Small intestine (tissue), 7 donors: ENCODE measurements around the gene TSPOAP1. TPM values are rescaled to one million over a fixed set of nuclear protein-coding genes. Genes with fewer than 3 reads are reported as not detected.
"Not testable (repeated sequence)": the region's sequence is repeated elsewhere in the genome, so short reads cannot be mapped to it uniquely, and the experiment has no call there.

ENCODE experiments used
- DNase-seq, 2 donors: peaks; one replicate each; pipeline versions ENCODE4 v3.0.0 to v3.0.0-alpha.2; 2013
- FAIRE-seq: peaks from 2 replicates; lab custom pipeline; 2012; peaks lifted over from hg19 to GRCh38; lab: Jason Lieb, UNC
- H3K27ac ChIP-seq, 3 donors: one replicate each; pipeline ENCODE4 v1.5.1; 2013; ENCODE audit warnings: low read length in 2 of 3, mild to moderate bottlenecking in 2 of 3, control low read depth in 1 of 3, inconsistent platforms in 1 of 3, low read depth in 1 of 3, moderate library complexity in 1 of 3
- H3K27me3 ChIP-seq, 3 donors: one replicate each; pipeline ENCODE4 v1.6.1; 2013; ENCODE audit warnings: low read length in 3 of 3, inconsistent platforms in 1 of 3; ENCODE audit not compliant: control insufficient read depth in 3 of 3, insufficient read depth in 3 of 3
- H3K36me3 ChIP-seq, 3 donors: one replicate each; pipeline ENCODE4 v1.6.1; 2013; ENCODE audit warnings: low read length in 3 of 3, inconsistent platforms in 1 of 3, low read depth in 1 of 3, mild to moderate bottlenecking in 1 of 3, moderate library complexity in 1 of 3; ENCODE audit not compliant: control insufficient read depth in 3 of 3, insufficient read depth in 2 of 3
- H3K4me1 ChIP-seq, 3 donors: one replicate each; pipeline ENCODE4 v1.6.1; 2013; ENCODE audit warnings: low read length in 2 of 3, inconsistent platforms in 1 of 3, low read depth in 1 of 3, mild to moderate bottlenecking in 1 of 3, moderate library complexity in 1 of 3; ENCODE audit not compliant: control insufficient read depth in 3 of 3, insufficient read depth in 2 of 3
- H3K4me3 ChIP-seq, 3 donors: one replicate each; pipeline ENCODE4 v1.5.1; 2013; ENCODE audit warnings: low read length in 3 of 3, control low read depth in 1 of 3, inconsistent platforms in 1 of 3, low read depth in 1 of 3, mild to moderate bottlenecking in 1 of 3, moderate library complexity in 1 of 3
- H3K9me3 ChIP-seq, 2 donors: one replicate each; pipeline ENCODE4 v1.6.1; 2013; ENCODE audit warnings: low read depth in 1 of 2, low read length in 1 of 2; ENCODE audit not compliant: control insufficient read depth in 2 of 2, insufficient read depth in 1 of 2
- WGBS, 3 donors: extraction: QIAGEN DNeasy Blood & Tissue Kit; methylation state at CpG; one replicate each; pipeline ENCODE4 v1.1.7; 2013; 5-methylcytosine and 5-hydroxymethylcytosine counted together
- polyA plus RNA-seq, 4 donors: library from polyadenylated mRNA; stranded (reverse) in 3 of 4; unstranded in 1 of 4; fragments of 200-250 nt in 3 of 4; fragments of 120-200 nt in 1 of 4; gene quantifications; one replicate each; pipeline versions ENCODE4 v1.2.1 to v1.2.3, GENCODE V29; 2013
- donor health status: healthy with polysubstance abuse.
- donor health status: control.
- donor health status: control.
- donor health status: Bipolar disorder and iron deficiency.
- donor health status: healthy.

The TSPOAP1 gene
- polyA plus RNA-seq, 4 donors, result 0.89 to 10.9 (median 2.6) TPM

DNA sequence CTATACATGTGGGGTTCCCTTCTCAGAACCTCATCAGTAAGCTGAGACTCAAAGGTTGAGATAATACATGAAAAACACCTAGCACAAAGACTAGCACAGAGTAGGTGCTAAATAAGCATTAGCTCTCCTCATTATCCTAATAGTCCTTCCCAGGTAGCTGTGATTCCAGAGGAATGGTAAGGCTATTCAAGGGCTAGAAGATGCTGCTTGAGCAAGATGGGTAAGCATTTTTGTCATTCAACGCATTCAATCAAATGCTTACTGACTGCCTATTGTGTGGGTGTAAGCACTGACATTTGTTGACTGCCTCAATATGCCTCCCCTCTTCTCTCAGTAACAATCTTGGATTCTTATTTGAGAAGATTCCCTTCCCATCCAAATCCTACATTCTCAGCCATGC, 19.4 kb upstream of the TSPOAP1 start:
- 78 to 91% (median 90%) methylated on average over 1 of the region's 1 CpG for WGBS, 3 donors
- Histone ChIP-seq H3K27me3 (no peaks in the 10 kb centered on the region), H3K4me1 (peaks cover 0 to 8% (median 3%) of the 10 kb centered on the region in 3 donors), H3K36me3 (peaks cover 13 to 59% (median 26%) of the 10 kb centered on the region in 3 donors), H3K9me3 (no peaks in the 10 kb centered on the region), H3K4me3 (no peak overlapping the region), H3K27ac (no peak overlapping the region)
- FAIRE-seq, result no peak
- no peak for DNase-seq

DNA sequence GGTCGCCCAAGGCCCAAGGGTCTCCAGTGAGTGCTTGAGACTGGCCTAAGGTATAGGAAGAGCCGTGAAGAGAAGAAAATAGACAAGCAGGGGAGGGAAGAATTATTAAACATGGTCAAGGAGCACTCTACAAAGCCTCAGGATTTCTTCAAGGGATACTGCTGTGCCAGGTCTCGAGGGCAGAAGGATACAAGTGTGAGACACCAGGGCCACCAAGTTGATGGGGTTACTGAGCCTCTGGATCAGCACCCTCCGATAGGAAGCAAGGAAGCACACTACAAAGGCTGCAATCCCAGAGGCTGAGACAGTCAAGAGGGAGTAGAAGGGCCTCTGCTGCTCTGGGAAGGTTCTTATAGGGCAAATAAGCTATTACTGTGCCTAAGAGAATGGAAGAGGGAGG, 16.9 kb upstream of the TSPOAP1 start:
- Histone ChIP-seq H3K27me3 (no peaks in the 10 kb centered on the region), H3K36me3 (peaks cover 13 to 60% (median 26%) of the 10 kb centered on the region in 3 donors), H3K9me3 (no peaks in the 10 kb centered on the region), H3K4me3 (no peak overlapping the region), H3K4me1 (no peaks in the 10 kb centered on the region), H3K27ac (no peak overlapping the region)
- WGBS, 3 donors, result 72 to 88% (median 87%) methylated on average over 4 of the region's 4 CpGs
- DNase-seq, result no peak
- no peak for FAIRE-seq

DNA sequence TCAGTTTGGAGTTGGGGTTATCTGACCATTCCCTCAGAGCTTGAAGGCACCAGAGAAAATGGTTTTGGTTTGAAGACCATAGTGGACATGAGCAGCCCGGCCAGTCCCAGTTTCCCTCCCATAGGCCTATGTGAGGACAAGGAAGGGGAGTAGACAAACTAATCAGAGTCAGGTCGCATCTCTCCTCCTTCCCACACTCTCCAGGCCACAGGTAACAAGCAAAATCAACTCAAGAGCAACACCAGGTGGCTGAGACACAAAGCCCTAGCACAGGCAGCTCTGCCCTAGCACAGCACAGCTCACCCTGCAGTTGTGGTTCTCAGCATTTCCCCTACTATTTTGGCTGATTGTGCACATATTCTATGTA, 16.2 kb upstream of the TSPOAP1 start:
- no peak for DNase-seq
- Histone ChIP-seq H3K4me3 (no peak overlapping the region), H3K27ac (peak overlapping the region in 1 of 3 donors; percentile 53), H3K36me3 (peaks cover 13 to 57% (median 26%) of the 10 kb centered on the region in 3 donors), H3K9me3 (no peaks in the 10 kb centered on the region), H3K27me3 (no peaks in the 10 kb centered on the region), H3K4me1 (no peaks in the 10 kb centered on the region)
- FAIRE-seq, result no peak
- WGBS, 3 donors, result 49 to 65% (median 52%) methylated on average over 2 of the region's 2 CpGs

DNA sequence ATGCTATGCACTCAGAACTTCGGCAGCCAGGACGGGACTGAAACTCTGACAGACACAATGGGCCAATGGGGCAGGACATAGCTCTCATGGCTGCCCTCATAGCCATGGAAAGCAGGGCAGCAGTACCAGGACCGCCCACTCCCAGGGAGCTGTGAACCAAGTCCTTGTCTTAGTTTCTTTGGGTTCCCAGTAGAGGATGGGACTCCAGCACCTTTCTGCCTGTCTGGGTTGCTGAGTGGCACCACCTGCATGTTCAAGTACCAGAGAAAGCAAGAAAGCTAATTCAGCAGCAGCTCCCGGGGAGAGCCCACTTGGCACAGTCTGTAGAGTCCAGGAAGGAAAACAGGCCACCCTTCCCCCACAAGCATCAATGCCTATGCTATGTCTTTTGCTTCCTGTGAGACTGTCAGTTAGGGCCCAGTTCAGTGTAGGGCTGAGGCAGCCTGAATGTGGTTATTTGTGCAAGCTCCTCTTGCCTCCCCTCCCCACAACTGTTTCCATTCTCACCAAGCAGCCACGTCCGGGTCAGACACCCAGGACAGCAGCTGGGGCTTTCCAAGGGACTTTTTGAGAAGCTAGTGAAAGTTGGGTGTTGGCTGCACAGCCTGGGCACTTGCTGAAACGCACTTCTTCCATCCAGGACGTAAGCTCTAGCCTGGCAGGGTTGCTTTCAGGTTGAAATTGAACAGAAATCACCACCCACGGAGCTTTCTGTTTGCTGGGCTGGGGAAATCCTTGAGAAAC, 15.6 kb upstream of the TSPOAP1 start:
- peak in 1 of 2 donors; percentile 71 for DNase-seq
- peaks cover 13 to 54% (median 26%) of the 10 kb centered on the region in 3 donors for H3K36me3 ChIP-seq
- no peaks in the 10 kb centered on the region for H3K9me3 ChIP-seq
- H3K27me3 ChIP-seq, result no peaks in the 10 kb centered on the region
- no peak for FAIRE-seq
- peaks cover 0 to 2% (median 0%) of the 10 kb centered on the region in 3 donors for H3K4me1 ChIP-seq
- H3K4me3 ChIP-seq, result no peak overlapping the region
- WGBS, 3 donors, result 50 to 74% (median 59%) methylated on average over 9 of the region's 9 CpGs
- peak overlapping the region in 1 of 3 donors; percentile 72 for H3K27ac ChIP-seq

DNA sequence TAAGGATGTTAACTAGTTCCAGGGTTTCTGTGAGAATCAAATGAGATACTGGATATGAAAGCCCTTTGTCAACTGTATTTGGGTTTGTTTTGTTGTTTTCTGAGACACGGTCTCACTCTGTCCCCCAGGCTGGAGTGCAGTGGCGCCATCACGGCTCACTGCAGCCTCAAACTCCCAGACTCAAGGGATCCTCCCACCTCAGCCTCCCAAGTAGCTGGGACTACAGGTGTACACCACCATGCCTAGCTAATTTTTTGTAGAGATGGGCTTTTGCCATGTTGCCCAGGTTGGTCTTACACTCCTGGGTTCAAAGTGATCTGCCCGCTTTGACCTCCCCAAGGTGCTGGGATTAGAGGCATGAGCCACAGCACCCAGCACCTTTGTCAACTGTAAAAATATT, 14.5 kb upstream of the TSPOAP1 start:
- peak overlapping the region in 1 of 3 donors; percentile 72 for H3K27ac ChIP-seq
- no peak for FAIRE-seq

DNA sequence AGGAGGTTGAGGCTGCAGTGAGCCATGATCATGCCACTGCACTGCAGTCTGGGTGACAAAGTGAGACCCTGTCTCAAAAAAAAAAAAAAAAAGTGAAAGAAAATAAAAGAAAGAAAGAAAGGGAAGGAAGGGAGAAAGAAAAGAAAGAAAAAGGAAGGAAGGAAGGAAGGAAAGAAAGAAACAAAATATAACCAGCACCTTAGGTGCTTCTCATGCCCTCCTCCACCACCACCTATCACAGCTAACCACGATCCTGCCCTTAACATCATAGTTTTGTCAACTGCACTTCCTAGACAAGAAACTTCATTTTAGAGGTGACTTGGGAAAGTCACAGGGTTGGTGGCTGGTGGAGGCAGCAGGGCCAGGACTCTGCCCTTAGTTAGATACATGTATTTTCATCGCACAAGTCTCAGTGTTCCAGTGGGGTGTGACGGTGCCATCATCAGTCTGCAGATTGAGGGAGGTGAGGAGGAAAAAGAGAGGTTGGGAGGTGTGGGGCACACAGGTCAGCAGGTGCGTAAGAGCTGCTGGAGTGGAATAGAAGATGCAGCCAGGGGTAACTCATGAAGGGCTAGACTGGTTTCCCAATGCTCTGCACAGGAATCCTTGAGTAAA, 13.4 kb upstream of the TSPOAP1 start:
- Histone ChIP-seq H3K4me3 (no peak overlapping the region), H3K27ac (peak overlapping the region in 2 of 3 donors; percentile 9 to 15), H3K4me1 (peaks cover 0 to 25% (median 4%) of the 10 kb centered on the region in 3 donors), H3K36me3 (peaks cover 10 to 43% (median 12%) of the 10 kb centered on the region in 3 donors), H3K27me3 (peaks cover 0 to 6% (median 0%) of the 10 kb centered on the region in 3 donors), H3K9me3 (no peaks in the 10 kb centered on the region)
- no peak for FAIRE-seq
- no peak for DNase-seq
- 62 to 69% (median 64%) methylated on average over 4 of the region's 4 CpGs for WGBS, 3 donors

More for the DNA sequence above, 14.5 kb upstream of the TSPOAP1 start:
- Histone ChIP-seq H3K4me3 (no peak overlapping the region), H3K27me3 (peaks cover 0 to 2% (median 0%) of the 10 kb centered on the region in 3 donors), H3K4me1 (peaks cover 0 to 13% (median 0%) of the 10 kb centered on the region in 3 donors), H3K36me3 (peaks cover 11 to 49% (median 21%) of the 10 kb centered on the region in 3 donors), H3K9me3 (no peaks in the 10 kb centered on the region)
- WGBS, 3 donors, result 75 to 87% (median 84%) methylated on average over 4 of the region's 4 CpGs
- no peak for DNase-seq

DNA sequence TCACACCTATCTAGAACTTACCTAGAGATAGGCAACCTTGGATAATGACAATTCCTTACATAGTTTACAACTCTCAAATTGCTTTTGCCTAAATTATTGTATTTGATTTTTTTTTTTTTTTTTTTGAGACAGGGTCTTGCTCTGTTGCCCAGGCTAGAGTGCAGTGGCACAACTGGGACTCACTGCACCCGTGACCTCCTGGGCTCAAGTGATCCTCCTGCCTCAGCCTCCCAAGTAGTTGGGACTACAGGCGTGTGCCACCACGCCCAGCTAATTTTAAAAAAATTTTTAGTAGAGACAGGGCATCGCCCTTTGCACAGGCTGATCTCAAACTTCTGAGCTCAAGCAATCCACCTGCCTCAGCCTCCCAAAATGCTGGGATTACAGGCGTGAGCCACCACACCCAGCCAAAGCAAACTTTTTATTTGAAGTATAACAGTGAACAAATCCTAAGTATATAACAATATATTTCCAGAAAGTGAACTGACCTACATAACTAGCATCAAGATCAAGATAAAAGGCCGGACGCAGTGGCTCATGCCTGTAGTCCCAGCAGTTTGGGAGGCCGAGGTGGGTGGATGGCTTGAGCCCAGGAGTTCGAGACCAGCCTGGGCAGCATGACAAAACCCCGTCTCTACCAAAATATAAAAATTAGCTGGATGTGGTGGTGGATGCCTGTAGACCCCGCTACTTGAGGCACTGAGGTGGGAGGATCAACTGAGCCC, 12.7 kb upstream of the TSPOAP1 start:
- H3K4me3 ChIP-seq, result not testable (repeated sequence)
- 75 to 82% (median 81%) methylated on average over 11 of the region's 11 CpGs for WGBS, 3 donors
- H3K4me1 ChIP-seq, result peaks cover 0 to 25% (median 4%) of the 10 kb centered on the region in 3 donors

DNA sequence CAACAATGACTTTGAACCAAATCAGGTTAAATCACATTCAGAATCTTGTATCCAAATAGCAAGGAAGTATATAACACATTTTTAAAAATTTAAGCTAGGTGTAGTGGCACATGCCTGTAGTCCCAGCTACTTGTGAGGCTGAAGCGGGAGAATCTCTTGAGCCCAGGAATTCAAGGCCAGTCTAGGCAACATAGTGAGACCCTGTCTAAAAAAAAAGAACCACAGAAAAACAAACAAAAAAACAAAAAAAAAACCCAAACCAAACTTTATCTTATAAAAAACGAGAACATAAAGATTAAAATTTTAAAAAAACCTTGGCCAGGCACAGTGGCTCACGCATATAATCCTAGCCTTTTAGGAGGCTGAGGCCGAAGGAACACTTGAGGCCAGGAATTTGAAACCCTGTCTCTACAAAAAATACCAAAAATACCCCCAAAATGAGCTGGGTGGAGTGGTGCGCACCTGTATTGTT, 11.8 kb upstream of the TSPOAP1 start:
- Histone ChIP-seq H3K36me3 (peaks cover 0 to 28% (median 2%) of the 10 kb centered on the region in 3 donors), H3K9me3 (no peaks in the 10 kb centered on the region), H3K4me1 (peaks cover 0 to 29% (median 4%) of the 10 kb centered on the region in 3 donors), H3K27me3 (peaks cover 0 to 6% (median 0%) of the 10 kb centered on the region in 3 donors), H3K27ac (no peak overlapping the region), H3K4me3 (no peak overlapping the region)
- DNase-seq (no peak), FAIRE-seq (no peak)
- 69 to 81% (median 77%) methylated on average over 5 of the region's 5 CpGs for WGBS, 3 donors

More for the DNA sequence above, 12.7 kb upstream of the TSPOAP1 start:
- not testable (repeated sequence) for H3K27ac ChIP-seq, H3K9me3 ChIP-seq, FAIRE-seq, H3K27me3 ChIP-seq, DNase-seq
- peaks cover 4 to 37% (median 9%) of the 10 kb centered on the region in 3 donors for H3K36me3 ChIP-seq
